Duodenal mucosa (tissue), 2 donors: ENCODE measurements around the gene GNG4.
"Not testable (repeated sequence)": the region's sequence is repeated elsewhere in the genome, so short reads cannot be mapped to it uniquely, and the experiment has no call there.

Experiments
- H3K27ac ChIP-seq: one replicate; pipeline ENCODE4 v1.7.0; 2013; ENCODE audit warnings: low read depth, low read length
- H3K27me3 ChIP-seq, 2 donors: one replicate each; pipeline ENCODE4 v1.7.0; 2013; ENCODE audit warnings: low read length in 2 of 2, control low read depth in 1 of 2; ENCODE audit not compliant: insufficient read depth in 2 of 2, control insufficient read depth in 1 of 2
- H3K36me3 ChIP-seq, 2 donors: one replicate each; pipeline ENCODE4 v1.7.0; 2013; ENCODE audit warnings: low read length in 2 of 2, control low read depth in 1 of 2; ENCODE audit not compliant: insufficient read depth in 2 of 2, control insufficient read depth in 1 of 2
- H3K4me1 ChIP-seq, 2 donors: one replicate each; pipeline ENCODE4 v1.7.0; 2013; ENCODE audit warnings: low read length in 2 of 2, control low read depth in 1 of 2; ENCODE audit not compliant: insufficient read depth in 2 of 2, control insufficient read depth in 1 of 2
- H3K4me3 ChIP-seq, 2 donors: one replicate each; pipeline ENCODE4 v1.7.0; 2013; ENCODE audit warnings: low read length in 2 of 2, low read depth in 1 of 2
- H3K9ac ChIP-seq, 2 donors: one replicate each; pipeline ENCODE4 v1.7.0; 2013; ENCODE audit warnings: low read length in 2 of 2, low read depth in 1 of 2
- H3K9me3 ChIP-seq, 2 donors: one replicate each; pipeline ENCODE4 v1.7.0; 2013; ENCODE audit warnings: low read length in 2 of 2, control low read depth in 1 of 2; ENCODE audit not compliant: control insufficient read depth in 1 of 2

The GNG4 gene

GRCh38 chr1:235588156-235588555, 61.4 kb downstream of the GNG4 start:
- Histone ChIP-seq H3K36me3 (no peaks in the 10 kb centered on the region), H3K27ac (no peak overlapping the region), H3K4me1 (no peaks in the 10 kb centered on the region), H3K4me3 (no peak overlapping the region), H3K9me3 (peaks cover 3 to 4% of the 10 kb centered on the region in 2 donors), H3K27me3 (no peaks in the 10 kb centered on the region), H3K9ac (no peak overlapping the region)

GRCh38 chr1:235586992-235587391, 62.6 kb downstream of the GNG4 start:
- no peaks in the 10 kb centered on the region for H3K4me1 ChIP-seq
- no peaks in the 10 kb centered on the region for H3K27me3 ChIP-seq
- H3K9ac ChIP-seq, result no peak overlapping the region
- H3K4me3 ChIP-seq, result no peak overlapping the region
- no peaks in the 10 kb centered on the region for H3K36me3 ChIP-seq
- peaks cover 3 to 4% of the 10 kb centered on the region in 2 donors for H3K9me3 ChIP-seq
- no peak overlapping the region for H3K27ac ChIP-seq

- H3K9ac ChIP-seq, result no peak overlapping the region
- H3K27ac ChIP-seq, result no peak overlapping the region
- no peaks in the 10 kb centered on the region for H3K36me3 ChIP-seq
- no peaks in the 10 kb centered on the region for H3K4me1 ChIP-seq
- no peak overlapping the region for H3K4me3 ChIP-seq
- no peaks in the 10 kb centered on the region for H3K27me3 ChIP-seq
- peaks cover 3 to 4% of the 10 kb centered on the region in 2 donors for H3K9me3 ChIP-seq
Measured at GRCh38 chr1:235586413-235586812, 63.2 kb downstream of the GNG4 start.

- no peak overlapping the region for H3K4me3 ChIP-seq
- no peak overlapping the region for H3K27ac ChIP-seq
- no peaks in the 10 kb centered on the region for H3K27me3 ChIP-seq
- H3K9me3 ChIP-seq, result peaks cover 3 to 4% of the 10 kb centered on the region in 2 donors
- no peaks in the 10 kb centered on the region for H3K36me3 ChIP-seq
- H3K4me1 ChIP-seq, result no peaks in the 10 kb centered on the region
- H3K9ac ChIP-seq, result no peak overlapping the region
Measured at GRCh38 chr1:235584973-235585372, 64.6 kb downstream of the GNG4 start.

- Histone ChIP-seq H3K4me1 (no peaks in the 10 kb centered on the region), H3K27ac (no peak overlapping the region), H3K9ac (no peak overlapping the region), H3K9me3 (no peaks in the 10 kb centered on the region), H3K4me3 (no peak overlapping the region), H3K27me3 (no peaks in the 10 kb centered on the region), H3K36me3 (no peaks in the 10 kb centered on the region)
Measured at GRCh38 chr1:235583511-235584001, 66.0 kb downstream of the GNG4 start.

GRCh38 chr1:235582130-235582529, 67.5 kb downstream of the GNG4 start:
- Histone ChIP-seq H3K9me3 (no peaks in the 10 kb centered on the region), H3K27me3 (no peaks in the 10 kb centered on the region), H3K9ac (no peak overlapping the region), H3K4me3 (no peak overlapping the region), H3K27ac (no peak overlapping the region), H3K4me1 (no peaks in the 10 kb centered on the region), H3K36me3 (no peaks in the 10 kb centered on the region)

GRCh38 chr1:235579891-235580290, 69.7 kb downstream of the GNG4 start:
- Histone ChIP-seq H3K9me3 (no peaks in the 10 kb centered on the region), H3K4me3 (no peak overlapping the region)

GRCh38 chr1:235575597-235575996, 74.0 kb downstream of the GNG4 start:
- Histone ChIP-seq H3K27ac (no peak overlapping the region), H3K36me3 (no peaks in the 10 kb centered on the region), H3K9me3 (no peaks in the 10 kb centered on the region), H3K4me1 (no peaks in the 10 kb centered on the region), H3K27me3 (no peaks in the 10 kb centered on the region), H3K9ac (no peak overlapping the region), H3K4me3 (no peak overlapping the region)

More at GRCh38 chr1:235579891-235580290, 69.7 kb downstream of the GNG4 start:
- no peak overlapping the region for H3K9ac ChIP-seq
- no peaks in the 10 kb centered on the region for H3K36me3 ChIP-seq
- H3K4me1 ChIP-seq, result no peaks in the 10 kb centered on the region
- H3K27ac ChIP-seq, result no peak overlapping the region
- H3K27me3 ChIP-seq, result no peaks in the 10 kb centered on the region

- Histone ChIP-seq H3K9ac (no peak overlapping the region), H3K4me3 (no peak overlapping the region), H3K27me3 (no peaks in the 10 kb centered on the region), H3K36me3 (no peaks in the 10 kb centered on the region), H3K27ac (no peak overlapping the region), H3K4me1 (no peaks in the 10 kb centered on the region), H3K9me3 (no peaks in the 10 kb centered on the region)
Measured at GRCh38 chr1:235573880-235574279, 75.7 kb downstream of the GNG4 start.

- H3K4me1 ChIP-seq, result not testable (repeated sequence)
Measured at GRCh38 chr1:235572971-235573370, 76.6 kb downstream of the GNG4 start.

GRCh38 chr1:235571482-235571881, 78.1 kb downstream of the GNG4 start:
- Histone ChIP-seq H3K36me3 (no peaks in the 10 kb centered on the region), H3K4me1 (no peaks in the 10 kb centered on the region), H3K4me3 (no peak overlapping the region), H3K27ac (no peak overlapping the region), H3K27me3 (no peaks in the 10 kb centered on the region), H3K9me3 (no peaks in the 10 kb centered on the region), H3K9ac (no peak overlapping the region)

More at GRCh38 chr1:235572971-235573370, 76.6 kb downstream of the GNG4 start:
- not testable (repeated sequence) for H3K9ac ChIP-seq, H3K9me3 ChIP-seq, H3K4me3 ChIP-seq, H3K27ac ChIP-seq, H3K36me3 ChIP-seq, H3K27me3 ChIP-seq
